PC-3 (cell line): Measurements from ENCODE around the gene KDM4B. TPM values are rescaled to one million over a fixed set of nuclear protein-coding genes. Genes with fewer than 3 reads are reported as not detected.
"Not testable (repeated sequence)": the region's sequence is repeated elsewhere in the genome, so short reads cannot be mapped to it uniquely, and the experiment has no call there.

Experiments used
- ATAC-seq: fragments of 200-7000 bp; cut with Tn5 transposase; 2 replicates; pipeline ENCODE4 v1.9.1; 2020; ENCODE audit warnings: mild to moderate bottlenecking, moderate library complexity
- BruUV-seq: library from RNA; stranded (reverse); fragments of 400-500 nt; replicated peaks from 2 replicates; lab custom pipeline; 2021; lab: Mats Ljungman, UMichigan
- CTCF ChIA-PET: fragments of 300-600 bp; sonication (Branson Sonifier 250); formaldehyde crosslinking; loops from one replicate; lab custom pipeline; 2022; ENCODE audit warnings: antibody characterized with exemption; lab: Charles Lee
- POLR2A ChIA-PET: fragments of 300-600 bp; sonication (Branson Sonifier 250); formaldehyde crosslinking; loops from one replicate; lab custom pipeline; 2022; ENCODE audit warnings: antibody characterized with exemption; ENCODE audit not compliant: unreplicated experiment; lab: Charles Lee
- DNase-seq: peaks from one replicate; pipeline ENCODE4 v3.0.0-alpha.2; 2015
- H2AFZ ChIP-seq: fragments of 300-600 bp; sonication (generic); 2 replicates; pipeline ENCODE4 v1.6.0; 2016; ENCODE audit warnings: antibody characterized with exemption, low read length
- H3F3A ChIP-seq: fragments of 300-600 bp; sonication (generic); one replicate; pipeline ENCODE4 v1.6.0; 2017; ENCODE audit warnings: antibody characterized with exemption, low read length, control low read depth, mild to moderate bottlenecking; ENCODE audit not compliant: unreplicated experiment
- H3K27ac ChIP-seq: fragments of 300-600 bp; sonication (generic); 2 replicates; pipeline ENCODE4 v1.5.1; 2016; ENCODE audit warnings: mild to moderate bottlenecking, low read length
- H3K27me3 ChIP-seq: fragments of 300-600 bp; sonication (generic); 2 replicates; pipeline ENCODE4 v1.6.1; 2016; ENCODE audit warnings: low read length, mixed read lengths
- H3K36me3 ChIP-seq: fragments of 300-600 bp; sonication (generic); 2 replicates; pipeline ENCODE4 v1.6.1; 2016; ENCODE audit warnings: low read depth, mixed run types, low read length, mixed read lengths
- H3K4me1 ChIP-seq: fragments of 300-600 bp; sonication (generic); 2 replicates; pipeline ENCODE4 v1.5.1; 2016; ENCODE audit warnings: low read length; ENCODE audit not compliant: insufficient read depth
- H3K4me2 ChIP-seq: fragments of 300-600 bp; sonication (generic); 2 replicates; pipeline ENCODE4 v1.6.0; 2016; ENCODE audit warnings: low read length
- H3K4me3 ChIP-seq: fragments of 300-600 bp; sonication (generic); 2 replicates; pipeline ENCODE4 v1.5.1; 2016; ENCODE audit warnings: mild to moderate bottlenecking, low read length, mixed read lengths
- H3K79me2 ChIP-seq: fragments of 300-600 bp; sonication (generic); 2 replicates; pipeline ENCODE4 v1.6.1; 2017; ENCODE audit warnings: low read length, mixed read lengths
- H3K9ac ChIP-seq: fragments of 300-600 bp; sonication (generic); 2 replicates; pipeline ENCODE4 v1.6.0; 2016; ENCODE audit warnings: mild to moderate bottlenecking, low read length
- H3K9me2 ChIP-seq: fragments of 300-600 bp; sonication (generic); replicated peaks from 2 replicates; pipeline ENCODE4 v1.6.1; 2016; ENCODE audit warnings: mixed run types, low read length, mixed read lengths
- H3K9me3 ChIP-seq: fragments of 300-600 bp; sonication (generic); 2 replicates; pipeline ENCODE4 v1.6.1; 2016; ENCODE audit warnings: low read length, mixed read lengths
- H4K20me1 ChIP-seq: fragments of 300-600 bp; sonication (generic); 2 replicates; pipeline ENCODE4 v1.6.1; 2016; ENCODE audit warnings: low read length, mixed read lengths
- EZH2 ChIP-seq: fragments of 300-600 bp; sonication (generic); IDR thresholded peaks from one replicate; pipeline ENCODE4 v1.6.1; 2017; ENCODE audit warnings: antibody characterized with exemption, mild to moderate bottlenecking, low read length; ENCODE audit not compliant: unreplicated experiment
- EZH2phosphoT487 ChIP-seq: fragments of 300-600 bp; sonication (generic); IDR thresholded peaks from 2 replicates; pipeline ENCODE4 v1.6.1; 2018; ENCODE audit warnings: mild to moderate bottlenecking, antibody characterized with exemption, low read length, borderline replicate concordance
- intact Hi-C: fragments of 100-400 bp; cut with micrococcal nuclease; formaldehyde crosslinking; loops from 2 replicates; pipeline ENCODE4 v1.9.0; 2023
- total RNA-seq: library from RNA; depleted of rRNA; stranded (reverse); fragments of >200 nt; gene quantifications from 2 replicates; pipeline ENCODE4 v1.2.3, GENCODE V29; 2014
- TF ChIP-seq, protein P1 (sequence below): fragments of 300-600 bp; sonication (generic); conservative IDR thresholded peaks from 2 replicates; pipeline ENCODE4 v1.5.1; 2017; ENCODE audit warnings: antibody characterized with exemption, low read depth, mild to moderate bottlenecking, low read length

Gene KDM4B
- total RNA-seq, 1 experiment from 2014 or later: 19.8 TPM

GRCh38 chr19:4937060-4937459 lies 31.9 kb upstream of the KDM4B start:
- ChIA-PET CTCF (interaction anchor here (0.6 kb wide), 1 partner anchor 128 kb away, joined by 9 read pairs; no protein-coding TSS in a partner anchor), POLR2A (no interaction called here)
- peaks cover 47% of the 10 kb centered on the region for H4K20me1 ChIP-seq
- no peak overlapping the region for H3K9ac ChIP-seq
- no peak overlapping the region for H3K27ac ChIP-seq
- H3K27me3 ChIP-seq: no peaks in the 10 kb centered on the region
- ATAC-seq: no peak
- no peaks in the 10 kb centered on the region for H3F3A ChIP-seq
- H2AFZ ChIP-seq: no peak overlapping the region
- no TSS peak for BruUV-seq
- H3K4me2 ChIP-seq: no peak overlapping the region
- no peaks in the 10 kb centered on the region for H3K9me2 ChIP-seq
- TF ChIP-seq EZH2 (no peak), EZH2phosphoT487 (no peak)
- H3K9me3 ChIP-seq: no peaks in the 10 kb centered on the region
- H3K36me3 ChIP-seq: peaks cover 66% of the 10 kb centered on the region
- H3K4me3 ChIP-seq: no peak overlapping the region
- intact Hi-C loops: no loop called here
- peaks cover 17% of the 10 kb centered on the region for H3K4me1 ChIP-seq
- no peak for DNase-seq
- peaks cover 75% of the 10 kb centered on the region for H3K79me2 ChIP-seq

GRCh38 chr19:4938461-4938860 lies 30.5 kb upstream of the KDM4B start:
- peaks cover 37% of the 10 kb centered on the region for H4K20me1 ChIP-seq
- H3K79me2 ChIP-seq: peaks cover 67% of the 10 kb centered on the region
- H3K27ac ChIP-seq, H3K4me3 ChIP-seq, H2AFZ ChIP-seq, H3K9me2 ChIP-seq, ATAC-seq, H3K27me3 ChIP-seq, H3K9ac ChIP-seq, H3F3A ChIP-seq, H3K4me2 ChIP-seq, H3K9me3 ChIP-seq, POLR2A ChIA-PET, intact Hi-C loops, CTCF ChIA-PET, DNase-seq, H3K4me1 ChIP-seq, BruUV-seq: not testable (repeated sequence)
- H3K36me3 ChIP-seq: peaks cover 64% of the 10 kb centered on the region

DNA sequence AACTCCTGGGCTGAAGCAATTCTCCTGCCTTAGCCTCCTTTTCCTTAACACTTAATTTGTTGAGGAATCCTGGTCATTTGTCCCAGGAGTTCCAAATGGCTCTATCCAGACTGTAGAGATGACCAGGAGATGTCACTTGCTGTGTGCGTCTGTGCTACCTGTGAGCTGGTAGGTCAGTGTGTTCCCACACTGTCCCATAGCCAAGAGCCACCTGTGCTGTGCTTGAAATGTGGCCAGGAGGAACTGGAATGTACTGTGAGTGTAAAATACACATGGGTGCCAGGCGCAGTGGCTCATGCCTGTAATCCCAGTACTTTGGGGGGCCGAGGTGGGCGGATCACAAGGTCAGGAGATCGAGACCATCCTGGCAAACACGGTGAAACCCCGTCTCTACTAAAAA lies 29.4 kb upstream of the KDM4B start:
- CTCF ChIA-PET: no interaction called here
- ATAC-seq (no peak), DNase-seq (no peak)
- H4K20me1 ChIP-seq: peaks cover 34% of the 10 kb centered on the region
- no peak overlapping the region for H3K4me3 ChIP-seq
- no peak overlapping the region for H2AFZ ChIP-seq
- peaks cover 64% of the 10 kb centered on the region for H3K79me2 ChIP-seq
- POLR2A ChIA-PET: no interaction called here
- BruUV-seq: no TSS peak
- intact Hi-C loops: no loop called here
- no peaks in the 10 kb centered on the region for H3K4me1 ChIP-seq
- no peak overlapping the region for H3K9ac ChIP-seq
- no peaks in the 10 kb centered on the region for H3K9me2 ChIP-seq
- no peaks in the 10 kb centered on the region for H3F3A ChIP-seq
- no peak overlapping the region for H3K4me2 ChIP-seq
- no peaks in the 10 kb centered on the region for H3K9me3 ChIP-seq
- H3K27ac ChIP-seq: no peak overlapping the region
- peaks cover 64% of the 10 kb centered on the region for H3K36me3 ChIP-seq
- H3K27me3 ChIP-seq: no peaks in the 10 kb centered on the region
- TF ChIP-seq EZH2: no peak
- TF ChIP-seq EZH2phosphoT487: no peak
- TF ChIP-seq, protein P1, sequence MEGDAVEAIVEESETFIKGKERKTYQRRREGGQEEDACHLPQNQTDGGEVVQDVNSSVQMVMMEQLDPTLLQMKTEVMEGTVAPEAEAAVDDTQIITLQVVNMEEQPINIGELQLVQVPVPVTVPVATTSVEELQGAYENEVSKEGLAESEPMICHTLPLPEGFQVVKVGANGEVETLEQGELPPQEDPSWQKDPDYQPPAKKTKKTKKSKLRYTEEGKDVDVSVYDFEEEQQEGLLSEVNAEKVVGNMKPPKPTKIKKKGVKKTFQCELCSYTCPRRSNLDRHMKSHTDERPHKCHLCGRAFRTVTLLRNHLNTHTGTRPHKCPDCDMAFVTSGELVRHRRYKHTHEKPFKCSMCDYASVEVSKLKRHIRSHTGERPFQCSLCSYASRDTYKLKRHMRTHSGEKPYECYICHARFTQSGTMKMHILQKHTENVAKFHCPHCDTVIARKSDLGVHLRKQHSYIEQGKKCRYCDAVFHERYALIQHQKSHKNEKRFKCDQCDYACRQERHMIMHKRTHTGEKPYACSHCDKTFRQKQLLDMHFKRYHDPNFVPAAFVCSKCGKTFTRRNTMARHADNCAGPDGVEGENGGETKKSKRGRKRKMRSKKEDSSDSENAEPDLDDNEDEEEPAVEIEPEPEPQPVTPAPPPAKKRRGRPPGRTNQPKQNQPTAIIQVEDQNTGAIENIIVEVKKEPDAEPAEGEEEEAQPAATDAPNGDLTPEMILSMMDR: no peak

DNA sequence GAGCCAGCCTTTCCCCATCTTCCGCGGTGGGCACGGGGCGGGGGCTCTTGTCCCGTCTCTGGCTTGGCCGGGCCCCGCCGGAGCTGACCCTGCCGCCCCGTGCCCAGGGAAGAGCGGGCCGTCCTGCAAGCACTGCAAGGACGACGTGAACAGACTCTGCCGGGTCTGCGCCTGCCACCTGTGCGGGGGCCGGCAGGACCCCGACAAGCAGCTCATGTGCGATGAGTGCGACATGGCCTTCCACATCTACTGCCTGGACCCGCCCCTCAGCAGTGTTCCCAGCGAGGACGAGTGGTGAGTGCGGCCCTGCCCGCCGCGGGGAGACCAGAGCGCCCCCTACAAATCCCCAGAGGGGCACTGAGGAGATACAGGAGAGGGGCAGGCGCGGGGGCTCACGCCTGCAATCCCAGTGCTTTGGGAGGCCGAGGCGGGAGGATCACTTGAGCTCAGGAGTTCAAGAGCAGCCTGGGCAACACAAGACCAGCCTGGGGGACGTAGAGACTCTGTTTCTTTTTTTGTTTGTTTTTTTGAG lies 27.2 kb upstream of the KDM4B start:
- ATAC-seq, intact Hi-C loops, H3K4me3 ChIP-seq, DNase-seq, H3K27me3 ChIP-seq, H3K4me1 ChIP-seq, H3K4me2 ChIP-seq, H3F3A ChIP-seq, CTCF ChIA-PET, H2AFZ ChIP-seq, H3K9me2 ChIP-seq, H3K27ac ChIP-seq, BruUV-seq, POLR2A ChIA-PET, H3K9me3 ChIP-seq, H3K9ac ChIP-seq: not testable (repeated sequence)
- H4K20me1 ChIP-seq: peaks cover 16% of the 10 kb centered on the region; the same call in 1 of the 2 replicates
- peaks cover 42% of the 10 kb centered on the region for H3K79me2 ChIP-seq
- peaks cover 59% of the 10 kb centered on the region for H3K36me3 ChIP-seq

- BruUV-seq, H3K27me3 ChIP-seq, H3K9ac ChIP-seq, H3K27ac ChIP-seq, DNase-seq, CTCF ChIA-PET, ATAC-seq, H4K20me1 ChIP-seq, H2AFZ ChIP-seq, POLR2A ChIA-PET, H3K9me3 ChIP-seq, intact Hi-C loops, H3K9me2 ChIP-seq, H3K4me3 ChIP-seq, H3K4me2 ChIP-seq, H3K4me1 ChIP-seq, H3F3A ChIP-seq, H3K79me2 ChIP-seq: not testable (repeated sequence)
- H3K36me3 ChIP-seq: peaks cover 64% of the 10 kb centered on the region
These were observed 18.3 kb upstream of the KDM4B start for GRCh38 chr19:4950650-4951049.
